GM21576 (cell line): Measurements from ENCODE around the gene CD9.
"Not testable (repeated sequence)": the region's sequence is repeated elsewhere in the genome, so short reads cannot be mapped to it uniquely, and the experiment has no call there.

Source experiments
- ATAC-seq: cut with Tn5 transposase; IDR thresholded peaks from one replicate; pipeline ENCODE4 v1.9.1; 2021; ENCODE audit warnings: mild to moderate bottlenecking, moderate library complexity; ENCODE audit not compliant: unreplicated experiment

CD9 gene, protein sequence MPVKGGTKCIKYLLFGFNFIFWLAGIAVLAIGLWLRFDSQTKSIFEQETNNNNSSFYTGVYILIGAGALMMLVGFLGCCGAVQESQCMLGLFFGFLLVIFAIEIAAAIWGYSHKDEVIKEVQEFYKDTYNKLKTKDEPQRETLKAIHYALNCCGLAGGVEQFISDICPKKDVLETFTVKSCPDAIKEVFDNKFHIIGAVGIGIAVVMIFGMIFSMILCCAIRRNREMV

DNA sequence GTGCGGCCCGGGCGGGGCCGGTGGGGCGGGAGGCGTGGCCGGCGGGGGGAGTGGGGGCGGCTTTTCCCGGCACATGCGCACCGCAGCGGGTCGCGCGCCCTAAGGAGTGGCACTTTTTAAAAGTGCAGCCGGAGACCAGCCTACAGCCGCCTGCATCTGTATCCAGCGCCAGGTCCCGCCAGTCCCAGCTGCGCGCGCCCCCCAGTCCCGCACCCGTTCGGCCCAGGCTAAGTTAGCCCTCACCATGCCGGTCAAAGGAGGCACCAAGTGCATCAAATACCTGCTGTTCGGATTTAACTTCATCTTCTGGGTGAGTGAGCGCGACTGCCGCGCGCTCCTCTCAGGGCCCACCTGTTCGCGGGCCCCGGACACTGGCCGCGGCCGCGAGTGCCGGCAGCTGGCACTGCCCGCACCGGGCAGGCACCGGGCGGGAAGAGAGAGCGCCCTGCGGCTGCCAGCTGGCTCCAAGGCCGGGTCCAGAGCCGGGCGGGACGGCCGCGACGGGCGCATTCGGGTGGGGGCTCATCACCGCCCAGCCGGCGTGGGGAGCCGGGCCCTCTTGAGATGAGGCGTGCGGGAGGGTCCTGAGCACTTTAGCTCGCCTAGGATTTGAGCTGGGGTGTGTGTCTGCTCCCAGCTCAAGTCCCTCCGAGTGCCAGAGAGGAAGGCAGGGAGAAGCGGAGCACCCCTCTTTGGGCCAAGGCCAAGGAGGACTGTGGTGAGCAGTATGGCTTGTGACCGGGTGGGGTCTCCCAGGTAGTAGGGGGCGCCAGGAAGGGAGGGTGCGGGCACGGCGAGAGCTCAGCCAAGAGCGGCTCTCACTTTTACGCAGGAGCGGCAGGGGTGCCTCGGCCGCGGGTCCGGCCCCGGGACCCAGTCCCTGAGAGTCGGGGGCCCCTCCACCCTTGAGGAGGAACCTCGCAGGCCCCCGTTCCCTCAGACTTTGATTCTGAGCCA lies at the start of gene CD9:
Gene CD9, plus strand, starts transcription at position 145 of the 957 bp plus-strand sequence. Its CDS starts 100 bp downstream, at position 245.
- ATAC-seq = no peak

DNA sequence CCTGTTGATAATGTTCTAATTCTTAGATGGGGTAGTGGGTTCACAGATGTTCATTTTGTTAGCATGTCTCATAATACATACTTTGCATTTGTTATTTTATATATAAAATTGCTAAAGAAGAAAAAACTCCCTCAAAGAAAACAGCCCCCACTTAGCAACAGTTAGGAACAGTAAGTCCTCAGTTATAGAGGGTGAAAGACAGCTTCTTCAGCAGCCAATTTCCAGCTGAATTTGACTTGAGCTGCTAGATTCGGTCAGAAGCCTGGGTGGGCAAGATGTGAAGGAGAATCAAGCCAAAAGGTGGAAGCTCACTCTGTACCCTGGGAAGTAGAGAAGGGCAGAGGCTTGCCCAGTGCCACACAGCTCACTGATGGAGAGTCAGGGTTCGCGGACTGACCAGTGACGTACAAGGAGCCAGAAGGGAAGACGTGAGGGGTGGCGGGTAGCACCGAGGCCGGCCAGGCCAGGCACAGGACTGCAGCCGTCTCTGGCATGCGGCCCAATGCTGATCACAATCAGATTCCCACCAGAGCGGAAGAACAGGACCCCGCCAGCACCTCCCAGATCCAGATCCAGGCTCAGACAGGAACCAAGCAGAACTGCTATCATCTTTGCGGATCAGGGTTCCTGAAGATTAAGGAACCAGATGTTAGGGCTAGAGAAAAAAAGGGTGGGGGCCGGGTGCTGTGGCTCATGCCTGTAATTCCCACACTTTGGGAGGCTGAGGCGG lies 45.3 kb upstream of the CD9 start:
- no peak for ATAC-seq

DNA sequence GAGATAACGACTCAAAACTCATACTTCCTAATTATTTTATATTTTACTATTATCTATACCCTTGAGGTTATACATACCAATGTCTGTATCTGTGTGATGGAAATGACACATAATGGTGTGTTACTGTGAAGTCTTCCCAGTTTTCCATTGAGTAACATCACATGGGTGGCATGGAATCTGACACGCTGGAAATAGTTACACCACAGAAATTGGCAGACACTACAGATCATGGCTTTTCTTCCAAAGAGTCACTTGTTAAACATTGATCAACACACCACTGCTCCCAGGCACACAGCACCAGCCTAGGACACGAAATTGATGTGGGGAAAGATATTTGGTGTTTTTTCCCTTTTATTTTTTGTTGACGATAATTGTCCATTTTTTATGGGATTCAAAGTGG lies 42.7 kb upstream of the CD9 start:
- ATAC-seq = no peak

DNA sequence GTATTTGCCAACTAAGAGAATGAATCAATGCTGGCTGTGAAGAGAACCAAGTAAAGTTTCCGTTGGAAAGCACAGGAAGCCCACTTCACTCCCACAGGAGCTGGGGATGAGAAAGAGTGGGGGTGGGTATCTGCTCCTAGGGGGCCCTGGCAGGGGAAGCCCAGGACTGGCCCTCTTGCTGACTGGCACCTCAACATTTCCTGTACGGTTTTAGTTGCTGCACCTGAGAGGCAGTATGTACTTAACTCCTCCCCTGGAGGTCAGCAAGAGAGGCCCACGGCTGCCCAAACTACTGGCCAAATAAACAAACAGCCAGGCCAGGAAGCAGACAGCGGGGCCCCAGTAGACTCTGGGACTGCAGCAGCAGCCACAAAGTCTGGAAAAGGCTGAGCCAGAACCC lies 41.9 kb upstream of the CD9 start:
- ATAC-seq = no peak

DNA sequence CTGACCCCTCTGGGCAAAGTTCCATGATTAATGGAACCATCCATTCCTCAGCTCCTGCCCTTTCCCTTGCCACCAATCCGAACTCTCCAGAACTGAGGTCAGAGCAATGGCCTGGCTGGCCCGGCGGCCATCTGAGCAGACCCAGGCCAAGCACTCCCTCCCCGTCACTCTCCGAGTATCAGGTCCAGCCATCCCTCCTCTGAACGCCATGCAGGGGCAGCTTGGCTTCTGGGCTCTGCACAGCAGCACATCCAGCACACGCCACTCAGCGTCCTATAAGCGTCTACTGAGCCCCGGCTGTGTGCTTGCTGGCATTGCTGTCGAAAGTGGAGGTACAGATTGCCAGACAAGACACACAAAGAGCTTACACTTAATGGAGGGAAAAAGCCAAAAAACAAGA lies 41.5 kb upstream of the CD9 start:
- ATAC-seq = no peak

DNA sequence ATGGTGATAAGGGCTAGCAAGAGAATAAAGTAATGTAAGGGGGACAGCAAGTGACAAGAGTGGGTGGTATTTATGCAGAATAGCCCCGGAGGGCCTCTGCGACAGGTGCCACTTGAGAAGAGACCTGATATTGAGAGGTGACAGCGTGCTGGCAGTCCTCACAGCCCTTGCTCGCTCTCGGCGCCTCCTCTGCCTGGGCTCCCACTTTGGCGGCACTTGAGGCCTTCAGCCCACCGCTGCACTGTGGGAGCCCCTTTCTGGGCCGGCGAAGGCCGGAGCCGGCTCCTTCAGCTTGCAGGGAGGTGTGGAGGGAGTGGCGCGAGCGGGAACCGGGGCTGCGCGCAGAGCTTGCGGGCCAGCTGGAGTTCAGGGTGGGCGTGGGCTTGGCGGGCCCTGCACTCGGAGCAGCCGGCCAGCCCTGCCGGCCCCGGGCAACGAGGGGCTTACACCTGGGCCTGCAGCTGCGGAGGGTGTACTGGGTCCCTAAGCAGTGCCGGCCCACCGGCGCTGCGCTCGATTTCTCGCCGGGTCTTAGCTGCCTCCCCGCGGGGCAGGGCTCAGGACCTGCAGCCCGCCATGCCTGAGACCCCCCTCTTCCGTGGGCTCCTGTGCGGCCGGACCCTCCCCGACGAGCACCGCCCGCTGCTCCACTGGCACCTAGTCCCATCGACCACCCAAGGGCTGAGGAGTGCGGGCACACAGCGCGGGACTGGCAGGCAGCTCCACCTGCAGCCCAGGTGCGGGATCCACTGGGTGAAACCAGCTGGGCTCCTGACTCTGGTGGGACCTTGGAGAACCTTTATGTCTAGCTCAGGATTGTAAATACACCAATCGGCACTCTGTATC lies 40.8 kb upstream of the CD9 start:
- not testable (repeated sequence) for ATAC-seq

DNA sequence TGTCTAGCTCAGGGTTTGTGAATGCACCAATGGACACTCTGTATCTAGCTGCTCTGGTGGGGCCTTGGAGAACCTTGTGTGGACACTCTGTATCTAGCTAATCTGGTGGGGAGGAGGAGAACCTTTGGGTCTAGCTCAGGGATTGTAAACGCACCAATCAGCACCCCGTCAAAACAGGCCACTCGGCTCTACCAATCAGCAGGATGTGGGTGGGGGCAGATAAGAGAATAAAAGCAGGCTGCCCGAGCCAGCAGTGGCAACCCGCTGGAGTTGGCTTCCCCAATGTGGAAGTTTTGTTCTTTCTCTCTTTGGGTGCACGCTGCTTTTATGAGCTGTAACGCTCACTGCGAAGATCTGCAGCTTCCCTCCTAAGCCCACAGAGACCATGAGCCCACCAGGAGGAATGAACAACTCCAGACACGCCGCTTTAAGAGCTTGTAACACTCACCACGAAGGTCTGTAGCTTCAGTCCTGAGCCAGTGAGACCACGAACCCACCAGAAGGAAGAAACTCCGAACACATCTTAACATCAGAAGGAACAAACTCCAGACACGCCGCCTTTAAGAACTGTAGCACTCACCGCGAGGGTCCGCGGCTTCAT lies 40.1 kb upstream of the CD9 start:
- not testable (repeated sequence) for ATAC-seq

DNA sequence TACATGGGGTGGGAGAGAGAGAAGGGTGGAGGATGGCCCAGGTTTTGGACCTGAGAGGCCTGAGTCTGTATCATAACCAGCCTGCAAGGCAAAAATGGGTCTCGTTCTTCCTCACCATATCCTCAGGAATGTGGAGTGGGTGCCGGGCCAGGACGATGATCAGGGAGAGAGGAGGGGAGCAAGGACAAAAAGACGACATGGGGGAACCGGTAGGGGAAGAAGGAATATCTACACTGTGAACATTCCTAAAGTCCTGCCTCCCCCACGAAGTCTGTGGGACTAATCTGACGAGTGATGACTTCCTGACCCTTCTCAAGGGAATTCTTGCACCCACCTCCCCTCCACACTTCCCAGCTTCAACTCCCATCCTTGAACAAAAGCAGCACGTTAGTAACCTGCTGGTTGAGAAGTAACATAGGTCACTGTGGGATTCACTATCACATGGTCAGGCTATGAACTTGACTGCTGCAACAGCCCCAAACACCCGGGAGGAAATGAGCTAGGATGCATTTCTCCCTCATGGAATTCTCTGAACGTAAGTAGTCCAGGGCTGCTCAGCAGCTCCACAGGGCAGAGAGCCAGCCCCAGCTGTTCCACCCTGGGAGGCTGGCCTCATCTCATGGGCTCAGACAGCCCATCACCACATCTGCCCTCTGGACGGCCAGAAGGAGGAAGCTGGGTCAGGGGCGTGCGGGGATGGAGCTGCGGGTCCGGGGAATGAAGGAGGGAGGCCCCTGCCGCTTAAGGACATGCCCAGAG lies 38.9 kb upstream of the CD9 start:
- no peak for ATAC-seq

DNA sequence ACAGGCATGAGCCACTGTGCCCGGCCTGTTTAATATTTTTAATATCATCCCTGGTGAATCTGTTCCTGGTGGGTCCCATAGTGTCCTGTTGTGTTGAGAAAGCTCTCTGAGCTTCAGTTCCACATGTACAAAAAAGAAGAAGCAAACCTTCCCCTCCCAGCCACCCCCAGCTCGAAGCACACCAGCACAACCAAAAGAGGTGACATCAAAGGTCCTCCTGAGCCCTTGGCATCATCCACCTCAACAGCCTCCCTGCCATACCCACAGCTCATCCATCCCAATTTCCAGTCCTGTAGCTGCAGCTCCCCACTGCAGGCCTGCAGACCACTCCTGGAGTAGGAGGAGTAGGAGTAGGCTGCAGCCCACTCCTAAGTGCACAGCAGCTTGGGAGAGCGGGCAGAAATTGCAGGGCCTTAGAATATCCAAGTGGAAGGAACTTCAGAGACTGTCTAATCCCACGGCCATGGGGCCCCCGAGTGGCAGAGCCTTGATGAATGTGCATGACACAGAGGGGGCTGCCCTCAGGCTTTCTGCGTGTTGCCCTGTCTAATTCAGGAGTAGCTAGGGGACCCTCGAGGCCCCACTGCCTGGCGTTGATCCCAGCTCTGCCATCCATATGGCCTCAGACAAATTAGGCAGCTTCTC lies 36.7 kb upstream of the CD9 start:
- ATAC-seq = no peak

DNA sequence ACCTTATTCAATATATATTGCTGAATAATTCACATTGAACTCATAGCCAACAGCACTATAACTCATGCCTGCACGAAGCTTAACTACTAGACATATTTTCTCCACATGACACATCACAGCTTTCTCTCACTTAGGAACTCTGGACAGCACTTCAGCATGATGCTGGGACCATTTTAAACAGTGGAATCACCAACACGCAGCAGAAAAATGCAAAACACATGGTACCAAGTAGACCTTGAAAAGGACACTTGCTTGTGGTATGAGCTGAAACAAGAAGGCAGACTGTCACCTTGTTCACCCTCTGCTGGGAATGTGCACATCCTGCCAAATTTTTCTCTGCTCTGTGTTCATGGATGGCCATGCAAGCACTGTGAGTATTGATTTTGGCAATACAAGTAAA lies 34.8 kb upstream of the CD9 start:
- ATAC-seq = no peak

DNA sequence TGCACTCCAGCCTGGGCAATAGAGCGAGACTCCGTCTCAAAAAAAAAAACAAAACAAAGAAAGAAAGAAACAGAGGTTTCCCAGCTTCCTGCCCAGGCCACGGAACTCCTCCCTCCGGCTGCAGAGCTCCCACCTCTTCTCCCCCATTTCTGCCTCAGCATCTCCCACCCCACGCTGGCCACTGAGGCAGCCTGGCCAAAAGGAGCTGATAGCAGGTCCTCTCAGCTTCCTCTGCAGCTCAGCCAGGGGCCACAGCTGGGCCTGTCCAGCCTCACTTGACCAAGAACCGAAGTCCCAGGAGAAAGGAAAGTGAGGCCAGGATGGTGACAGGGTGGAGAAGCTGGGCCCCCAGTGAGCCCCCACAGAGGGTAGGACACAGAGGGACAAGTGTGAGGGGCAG lies 33.4 kb upstream of the CD9 start:
- ATAC-seq = no peak

DNA sequence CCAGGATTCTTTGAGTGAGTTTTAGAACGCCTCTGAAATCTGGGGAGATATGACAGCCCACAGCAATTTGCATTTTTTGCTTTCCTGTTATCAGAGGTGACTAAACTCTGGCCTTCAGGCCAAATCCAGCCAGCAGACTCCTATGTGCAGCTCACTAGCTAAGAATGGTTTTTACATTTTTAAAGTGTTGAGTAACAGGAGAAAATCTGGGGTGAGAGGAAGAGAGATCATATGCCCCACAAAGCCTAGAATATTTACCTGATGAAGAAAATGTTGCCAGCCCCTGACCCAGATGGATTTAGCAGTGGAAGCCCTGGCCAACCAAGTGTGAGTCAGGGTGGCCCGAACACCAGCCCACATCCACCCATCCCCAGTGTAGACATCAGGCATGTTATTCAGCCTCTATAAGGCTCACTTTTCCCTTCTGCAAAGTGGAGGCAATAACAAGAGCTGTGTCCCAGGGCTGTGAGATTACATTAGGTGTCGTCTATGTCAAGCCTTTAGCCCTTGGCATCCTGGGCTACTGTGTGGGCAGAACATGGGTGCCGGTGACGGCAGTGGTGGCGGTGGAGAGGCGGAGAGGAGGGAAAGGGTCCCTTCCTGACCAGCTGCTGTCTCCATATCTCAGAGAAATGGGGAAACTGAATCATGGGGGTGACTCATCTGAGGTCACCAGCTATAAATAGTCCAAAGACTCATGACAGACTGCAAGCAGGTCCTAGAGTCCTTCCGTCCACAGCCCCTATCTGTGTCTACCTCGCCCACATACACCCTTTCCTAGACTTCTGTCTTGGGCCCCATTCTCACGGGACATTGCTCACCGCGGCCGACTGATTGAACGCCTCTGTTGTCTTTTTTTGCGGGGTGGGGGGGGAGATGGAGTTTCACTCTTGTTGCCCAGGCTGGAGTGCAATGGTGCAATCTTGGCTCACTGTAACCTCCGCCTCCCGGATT lies 32.6 kb upstream of the CD9 start:
- ATAC-seq = peak; percentile 83

DNA sequence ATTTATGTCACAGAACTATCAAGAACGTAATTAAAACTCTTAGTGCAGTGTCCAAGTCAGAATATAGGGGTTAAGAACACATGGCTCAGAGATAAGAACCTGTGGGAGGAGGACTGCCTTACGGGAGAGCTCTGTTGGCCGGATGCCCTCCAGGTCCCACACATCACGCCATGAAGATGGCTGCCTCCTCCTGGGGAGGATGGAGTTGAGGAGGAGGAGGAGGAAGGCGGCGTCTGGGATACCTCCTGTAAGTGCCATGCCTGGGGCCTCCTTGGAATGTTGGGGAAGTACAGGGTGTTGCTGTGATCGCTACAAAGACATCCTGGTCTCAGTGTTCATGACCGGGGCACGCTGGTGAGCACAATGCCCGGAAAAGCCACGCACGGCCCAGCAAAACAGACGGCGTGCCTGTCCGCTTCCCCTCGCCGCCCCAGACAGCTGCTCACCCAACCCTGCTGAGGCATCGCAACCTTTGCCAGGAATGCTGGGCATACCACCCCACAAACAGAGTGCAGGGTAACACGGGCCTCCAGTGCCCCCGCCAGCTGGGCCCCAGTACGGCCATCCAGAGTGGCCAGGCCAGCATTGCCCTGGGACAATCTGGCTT lies 28.7 kb upstream of the CD9 start:
- ATAC-seq = no peak

DNA sequence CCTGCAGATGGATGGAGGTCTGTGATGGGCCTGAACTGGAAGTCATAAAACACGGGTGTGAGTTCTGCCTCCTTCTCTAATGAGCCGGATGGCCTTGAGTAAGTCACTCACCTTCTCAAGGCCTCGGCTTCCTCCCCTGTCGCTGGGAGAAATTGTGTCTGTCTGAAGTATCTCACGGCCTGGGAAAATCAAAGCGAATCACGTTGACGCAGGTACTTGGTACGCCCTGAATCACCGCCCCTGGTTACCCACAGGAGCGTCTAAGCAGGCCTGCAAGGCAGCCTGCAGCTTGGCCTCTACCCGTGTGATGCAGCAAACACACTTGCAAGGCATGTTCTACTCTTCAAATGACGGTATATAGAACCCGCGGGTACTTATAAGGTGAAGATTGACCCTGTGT lies 28.1 kb upstream of the CD9 start:
- ATAC-seq = no peak

DNA sequence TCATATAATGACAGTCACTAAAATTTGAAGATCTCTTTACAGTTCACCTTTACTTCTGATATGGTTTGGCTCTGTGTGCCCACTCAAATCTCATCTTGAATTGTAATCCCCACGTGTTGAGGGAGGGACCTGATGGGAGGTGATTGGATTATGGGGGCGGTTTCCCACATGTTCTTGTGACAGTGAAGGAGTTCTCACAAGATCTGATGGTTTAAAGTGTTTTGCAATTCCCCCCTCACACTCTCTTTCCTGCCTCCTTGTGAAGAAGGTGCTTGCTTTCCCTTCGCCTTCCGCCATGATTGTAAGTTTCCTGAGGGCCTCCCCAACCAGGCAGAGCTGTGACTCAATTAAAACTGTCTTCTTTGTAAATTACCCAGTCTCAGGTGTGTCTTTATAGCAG lies 27.3 kb upstream of the CD9 start:
- ATAC-seq = no peak

DNA sequence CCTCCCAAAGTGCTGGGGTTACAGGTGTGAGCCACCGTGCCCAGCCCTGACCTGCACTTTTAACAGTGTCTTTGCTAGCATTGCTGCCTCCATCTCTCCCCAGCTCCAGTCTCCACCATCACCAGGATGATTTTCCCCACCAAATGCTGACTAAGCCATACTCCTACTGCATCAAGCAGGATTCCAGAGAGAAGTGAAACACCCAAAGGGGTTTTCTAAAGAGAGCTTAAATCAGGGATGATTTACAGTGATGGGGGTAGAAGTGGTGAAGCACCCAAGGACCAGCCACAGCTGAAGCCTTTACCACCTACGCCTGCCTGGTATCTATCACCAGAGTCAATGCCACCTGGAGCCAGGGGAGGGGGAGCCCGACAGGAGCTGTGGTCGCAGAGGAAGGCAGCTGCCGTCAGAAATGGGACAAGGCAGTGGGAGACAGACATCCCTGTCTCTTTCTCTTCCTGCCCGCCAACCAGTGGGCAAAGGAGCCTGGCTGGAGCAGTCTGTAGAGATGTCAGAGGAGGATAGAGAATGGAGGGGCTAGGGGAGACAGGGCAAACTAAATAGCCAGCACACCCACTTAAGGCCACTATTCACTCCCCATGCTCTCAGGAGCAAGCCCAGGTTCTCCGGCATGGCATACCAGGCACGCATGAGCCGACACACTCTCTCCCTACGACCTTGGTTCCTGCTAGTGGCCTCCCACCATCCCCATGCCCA lies 22.4 kb upstream of the CD9 start:
- no peak for ATAC-seq
